Measurements from ENCODE around the gene SLC9A5.

DNA sequence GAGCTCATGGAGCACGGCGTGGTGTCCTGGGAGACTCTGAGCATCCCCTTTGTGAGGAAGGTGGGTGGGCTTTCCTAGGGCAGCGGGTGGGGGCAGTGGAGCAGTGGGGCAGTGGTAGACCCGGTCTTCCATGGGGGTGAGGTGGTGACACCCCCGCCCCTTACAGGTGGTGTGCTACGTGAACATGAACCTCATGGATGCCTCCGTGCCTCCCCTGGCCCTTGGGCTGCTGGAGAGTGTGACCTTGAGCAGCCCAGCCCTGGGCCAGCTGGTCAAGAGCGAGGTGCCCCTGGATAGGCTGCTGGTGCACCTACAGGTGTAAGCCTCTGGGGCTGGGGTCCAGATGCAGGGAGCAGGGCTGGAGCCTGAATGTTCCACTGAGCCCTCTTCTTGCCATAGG is 48.3 kb upstream of the SLC9A5 start:
- TF ChIP-seq, protein P1, sequence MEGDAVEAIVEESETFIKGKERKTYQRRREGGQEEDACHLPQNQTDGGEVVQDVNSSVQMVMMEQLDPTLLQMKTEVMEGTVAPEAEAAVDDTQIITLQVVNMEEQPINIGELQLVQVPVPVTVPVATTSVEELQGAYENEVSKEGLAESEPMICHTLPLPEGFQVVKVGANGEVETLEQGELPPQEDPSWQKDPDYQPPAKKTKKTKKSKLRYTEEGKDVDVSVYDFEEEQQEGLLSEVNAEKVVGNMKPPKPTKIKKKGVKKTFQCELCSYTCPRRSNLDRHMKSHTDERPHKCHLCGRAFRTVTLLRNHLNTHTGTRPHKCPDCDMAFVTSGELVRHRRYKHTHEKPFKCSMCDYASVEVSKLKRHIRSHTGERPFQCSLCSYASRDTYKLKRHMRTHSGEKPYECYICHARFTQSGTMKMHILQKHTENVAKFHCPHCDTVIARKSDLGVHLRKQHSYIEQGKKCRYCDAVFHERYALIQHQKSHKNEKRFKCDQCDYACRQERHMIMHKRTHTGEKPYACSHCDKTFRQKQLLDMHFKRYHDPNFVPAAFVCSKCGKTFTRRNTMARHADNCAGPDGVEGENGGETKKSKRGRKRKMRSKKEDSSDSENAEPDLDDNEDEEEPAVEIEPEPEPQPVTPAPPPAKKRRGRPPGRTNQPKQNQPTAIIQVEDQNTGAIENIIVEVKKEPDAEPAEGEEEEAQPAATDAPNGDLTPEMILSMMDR (IDR thresholded peaks at IDR 0.05; ENCODE audit: borderline replicate concordance, extremely low read depth, low read length, poor library complexity, severe bottlenecking), result no peak
- TF ChIP-seq EZH2 (IDR thresholded peaks at IDR 0.05; ENCODE audit: borderline replicate concordance, low read depth, low read length, severe bottlenecking), result no peak
